HCT116 (cell line): ENCODE results near the gene LAIR1. TPM values are rescaled to one million over a fixed set of nuclear protein-coding genes. Genes with fewer than 3 reads are reported as not detected.

Experiments
- ATAC-seq: fragments of 200-7000 bp; cut with Tn5 transposase; 2 replicates; pipeline ENCODE4 v1.9.1; 2020; ENCODE audit warnings: mild to moderate bottlenecking, moderate library complexity
- BruUV-seq: library from RNA; stranded (reverse); fragments of 400-500 nt; replicated peaks from 2 replicates; lab custom pipeline; 2021; lab: Mats Ljungman, UMichigan
- CTCF ChIA-PET: fragments of 300-600 bp; sonication (Branson Sonifier 250); formaldehyde crosslinking; loops from one replicate; lab custom pipeline; 2021; ENCODE audit warnings: antibody characterized with exemption; lab: Charles Lee
- POLR2A ChIA-PET: fragments of 300-600, 350-600 bp; sonication (Branson Sonifier 250); formaldehyde crosslinking; loops from one replicate; lab custom pipeline; 2021; ENCODE audit warnings: antibody characterized with exemption; lab: Charles Lee
- RAD21 ChIA-PET, 2 experiments: fragments of 300-600 bp; sonication (Branson Sonifier 250); formaldehyde crosslinking; loops; one replicate each; lab custom pipeline; 2023; ENCODE audit warnings: low total read pairs in 2 of 2; ENCODE audit not compliant: uncharacterized antibody in 2 of 2, unreplicated experiment in 2 of 2, low non-redundant PET in 1 of 2; lab: Charles Lee
- DNase-seq: peaks from one replicate; pipeline ENCODE4 v3.0.0-alpha.2; 2010; ENCODE audit warnings: low read depth, low spot score
- H2AFZ ChIP-seq: fragments of 200-600 bp; shearing (Covaris generic), sonication (generic); 2 replicates; pipeline ENCODE4 v1.6.1; 2017; ENCODE audit warnings: low read depth, mixed run types, mixed read lengths, antibody characterized with exemption, low read length; ENCODE audit not compliant: poor library complexity, severe bottlenecking
- H3K27ac ChIP-seq: 2 replicates; pipeline ENCODE4 v1.5.1; 2012; ENCODE audit warnings: low read depth, low read length
- H3K27me3 ChIP-seq: fragments of 200-600 bp; sonication (generic); 2 replicates; pipeline ENCODE4 v1.6.1; 2016; ENCODE audit warnings: mixed run types, low read length, mixed read lengths; ENCODE audit not compliant: insufficient read depth
- H3K36me3 ChIP-seq, 2 experiments: fragments of 200-500 bp in 1 of 2; fragments of 200-600 bp in 1 of 2; sonication (Bioruptor generic) in 1 of 2; sonication (generic) in 1 of 2; 2 replicates each; pipeline versions ENCODE4 v1.5.1 to v1.6.1; 2014 to 2016; ENCODE audit warnings: low read length in 2 of 2, inconsistent platforms in 1 of 2, mixed read lengths in 1 of 2, mixed run types in 1 of 2; ENCODE audit not compliant: insufficient read depth in 2 of 2, control insufficient read depth in 1 of 2
- H3K4me1 ChIP-seq, 2 experiments: fragments of 200-600 bp in 1 of 2; sonication (generic) in 1 of 2; 2 replicates each; pipeline versions ENCODE4 v1.5.1 to v1.6.1; 2012 to 2017; ENCODE audit warnings: low read length in 2 of 2, inconsistent platforms in 1 of 2, mild to moderate bottlenecking in 1 of 2, mixed read lengths in 1 of 2, mixed run types in 1 of 2, moderate library complexity in 1 of 2; ENCODE audit not compliant: insufficient read depth in 2 of 2, control insufficient read depth in 1 of 2
- H3K4me2 ChIP-seq: fragments of 200-600 bp; sonication (generic); 2 replicates; pipeline ENCODE4 v1.6.1; 2017; ENCODE audit warnings: mixed run types, low read length, mixed read lengths
- H3K4me3 ChIP-seq, 2 experiments: fragments of 200-600 bp in 1 of 2; sonication (generic) in 1 of 2; replicated peaks in 1 of 2; 2 replicates each; pipeline ENCODE4 v1.5.1; 2011 to 2016; ENCODE audit warnings: low read length in 2 of 2, control low read depth in 1 of 2, low read depth in 1 of 2, mild to moderate bottlenecking in 1 of 2, mixed read lengths in 1 of 2, mixed run types in 1 of 2
- H3K79me2 ChIP-seq: fragments of 200-600 bp; sonication (generic); 2 replicates; pipeline ENCODE4 v1.6.1; 2017; ENCODE audit warnings: mild to moderate bottlenecking, mixed run types, low read length, moderate library complexity, mixed read lengths; ENCODE audit not compliant: insufficient read depth
- H3K9ac ChIP-seq: fragments of 200-600 bp; sonication (generic); 2 replicates; pipeline ENCODE4 v1.6.1; 2016; ENCODE audit warnings: low read length, mixed read lengths
- H3K9me2 ChIP-seq: fragments of 200-600 bp; sonication (generic), shearing (Covaris generic); 2 replicates; pipeline ENCODE4 v1.6.1; 2017; ENCODE audit warnings: mixed run types, mild to moderate bottlenecking, moderate library complexity; ENCODE audit not compliant: insufficient read depth
- H3K9me3 ChIP-seq, 2 experiments: fragments of 200-500 bp in 1 of 2; fragments of 200-600 bp in 1 of 2; sonication (Bioruptor generic) in 1 of 2; sonication (generic) in 1 of 2; 2 replicates each; pipeline ENCODE4 v1.6.1; 2014 to 2017; ENCODE audit warnings: low read length in 2 of 2, mixed read lengths in 2 of 2, inconsistent platforms in 1 of 2, low read depth in 1 of 2, mild to moderate bottlenecking in 1 of 2, mixed run types in 1 of 2, moderate library complexity in 1 of 2; ENCODE audit not compliant: control insufficient read depth in 1 of 2, insufficient read depth in 1 of 2
- H4K20me1 ChIP-seq: fragments of 200-600 bp; sonication (generic), shearing (Covaris generic); 2 replicates; pipeline ENCODE4 v1.6.1; 2017; ENCODE audit warnings: mixed run types, mild to moderate bottlenecking, moderate library complexity; ENCODE audit not compliant: insufficient read depth
- ATF3 ChIP-seq: IDR thresholded peaks from 2 replicates; pipeline ENCODE4 v1.6.1; 2012
- CBX3 ChIP-seq: IDR thresholded peaks from 2 replicates; pipeline ENCODE4 v1.6.1; 2012; ENCODE audit warnings: low read depth
- EGR1 ChIP-seq: IDR thresholded peaks from 2 replicates; pipeline ENCODE4 v1.6.1; 2012; ENCODE audit warnings: low read depth
- ELF1 ChIP-seq: IDR thresholded peaks from 2 replicates; pipeline ENCODE4 v1.6.1; 2012; ENCODE audit warnings: low read depth, borderline replicate concordance
- EZH2 ChIP-seq: fragments of 200-600 bp; sonication (generic); IDR thresholded peaks from 2 replicates; pipeline ENCODE4 v1.6.1; 2017; ENCODE audit warnings: antibody characterized with exemption, mixed run types
- EZH2phosphoT487 ChIP-seq: fragments of 200-600 bp; IDR thresholded peaks from 2 replicates; pipeline ENCODE4 v1.6.1; 2018; ENCODE audit warnings: antibody characterized with exemption, borderline replicate concordance
- POLR2A ChIP-seq: IDR thresholded peaks from 2 replicates; pipeline ENCODE4 v1.7.0; 2011; ENCODE audit warnings: borderline replicate concordance; ENCODE audit not compliant: insufficient read depth, insufficient read length; ENCODE audit errors: extremely low read depth
- REST ChIP-seq: IDR thresholded peaks from 2 replicates; pipeline ENCODE4 v1.6.1; 2012; ENCODE audit warnings: low read depth
- SIN3A ChIP-seq: IDR thresholded peaks from 2 replicates; pipeline ENCODE4 v1.6.1; 2012; ENCODE audit warnings: low read depth
- SP1 ChIP-seq: IDR thresholded peaks from 2 replicates; pipeline ENCODE4 v1.6.1; 2012; ENCODE audit warnings: low read depth
- TCF7L2 ChIP-seq: IDR thresholded peaks from 2 replicates; pipeline ENCODE4 v1.7.0; 2011; ENCODE audit warnings: borderline replicate concordance, inconsistent platforms; ENCODE audit not compliant: insufficient read depth, insufficient read length; ENCODE audit errors: extremely low read depth
- ZBTB33 ChIP-seq: IDR thresholded peaks from 2 replicates; pipeline ENCODE4 v1.6.1; 2011; ENCODE audit warnings: mild to moderate bottlenecking, low read length, moderate library complexity; ENCODE audit not compliant: insufficient replicate concordance; ENCODE audit errors: extremely low read depth
- ZNF274 ChIP-seq: fragments of 200-500 bp; sonication (Bioruptor generic); IDR thresholded peaks from 2 replicates; pipeline ENCODE4 v1.6.1; 2014; ENCODE audit warnings: mild to moderate bottlenecking, low read depth, low read length, inconsistent platforms
- intact Hi-C: fragments of 100-400 bp; cut with micrococcal nuclease; formaldehyde crosslinking; loops from 2 replicates; pipeline ENCODE4 v1.10.0; 2022
- total RNA-seq: library from RNA; stranded (reverse); gene quantifications from one replicate; pipeline ENCODE4 v1.2.1, GENCODE V29; 2021; ENCODE audit not compliant: unreplicated experiment

Gene LAIR1
- total RNA-seq, 1 experiment from 2014 or later: 0.89 TPM

GRCh38 chr19:54399189-54399588 is 34.5 kb upstream of the LAIR1 start (continued):
- TF ChIP-seq ATF3 (no peak), CBX3 (no peak)

GRCh38 chr19:54395685-54396084 is 31.0 kb upstream of the LAIR1 start:
- BruUV-seq: no TSS peak
- Histone ChIP-seq H3K4me1 (peaks cover 7 to 11% of the 10 kb centered on the region in 2 experiments; a peak in 3 of 4 replicates), H2AFZ (no peak overlapping the region), H3K27ac (no peak overlapping the region), H4K20me1 (no peaks in the 10 kb centered on the region), H3K9ac (no peak overlapping the region), H3K27me3 (no peaks in the 10 kb centered on the region), H3K36me3 (no peaks in the 10 kb centered on the region), H3K4me2 (no peak overlapping the region), H3K9me2 (no peaks in the 10 kb centered on the region), H3K79me2 (no peaks in the 10 kb centered on the region), H3K9me3 (no peaks in the 10 kb centered on the region), H3K4me3 (no peak overlapping the region)
- intact Hi-C loops: no loop called here
- ATAC-seq (no peak), DNase-seq (no peak)
- TF ChIP-seq EGR1 (no peak), ZBTB33 (no peak), ZNF274 (no peak)
- POLR2A ChIA-PET: no interaction called here
- RAD21 ChIA-PET: no interaction called here
- CTCF ChIA-PET: no interaction called here

GRCh38 chr19:54393381-54393780 is 28.6 kb upstream of the LAIR1 start:
- intact Hi-C loops: loop anchor here (5.0 kb wide), 1 partner anchor 161 kb away; no protein-coding TSS in a partner anchor
- CTCF ChIA-PET: no interaction called here
- H3K36me3 ChIP-seq: no peaks in the 10 kb centered on the region
- TF ChIP-seq REST (no peak), EZH2phosphoT487 (no peak), POLR2A (no peak), SP1 (no peak), SIN3A (no peak), TCF7L2 (no peak), ELF1 (no peak), EZH2 (no peak), ATF3 (no peak)

More at GRCh38 chr19:54393381-54393780, 28.6 kb upstream of the LAIR1 start:
- Histone ChIP-seq H3K4me1 (peaks cover 7 to 11% of the 10 kb centered on the region in 2 experiments; a peak in 3 of 4 replicates), H2AFZ (no peak overlapping the region), H3K79me2 (no peaks in the 10 kb centered on the region), H3K4me3 (no peak overlapping the region), H3K9me3 (no peaks in the 10 kb centered on the region), H3K9ac (no peak overlapping the region), H3K4me2 (no peak overlapping the region), H3K9me2 (no peaks in the 10 kb centered on the region), H3K27me3 (peaks cover 7% of the 10 kb centered on the region; the same call in 1 of the 2 replicates), H3K27ac (no peak overlapping the region), H4K20me1 (no peaks in the 10 kb centered on the region)
- DNase-seq (no peak), ATAC-seq (no peak)
- RAD21 ChIA-PET: no interaction called here
- POLR2A ChIA-PET: no interaction called here
- BruUV-seq: no TSS peak
